Activated T-helper 1 cell treated with anti-CD3 and anti-CD28 coated beads, Interleukin-12 subunit alpha, Interleukin-12 subunit beta, Interleukin-2, Interleukin-4 antibody, amounts not matched to agents 30 ng/mL and 10 ng/mL and 1 ng/mL, durations not matched to agents 14 hours and 24 hours and 36 hours (primary cell): ENCODE results near the gene ANAPC13. TPM values are rescaled to one million over a fixed set of nuclear protein-coding genes. Genes with fewer than 3 reads are reported as not detected.

Experiments used
- DNase-seq: peaks from one replicate; pipeline ENCODE4 v3.0.0; 2021; ENCODE audit warnings: low spot score
- H3K27ac Mint-ChIP-seq: one replicate; pipeline ENCODE4 v1.8.0; 2021; ENCODE audit warnings: mild to moderate bottlenecking, mixed read lengths
- H3K27me3 Mint-ChIP-seq: one replicate; pipeline ENCODE4 v1.8.0; 2022; ENCODE audit warnings: mild to moderate bottlenecking, moderate library complexity, mixed read lengths; ENCODE audit not compliant: insufficient read depth
- H3K36me3 Mint-ChIP-seq: one replicate; pipeline ENCODE4 v1.8.0; 2021; ENCODE audit warnings: low read depth, mixed read lengths
- H3K4me1 Mint-ChIP-seq: one replicate; pipeline ENCODE4 v1.8.0; 2021; ENCODE audit warnings: low read depth, mixed read lengths
- H3K4me3 Mint-ChIP-seq: one replicate; pipeline ENCODE4 v1.8.0; 2021; ENCODE audit warnings: mild to moderate bottlenecking, moderate library complexity, mixed read lengths
- H3K9me3 Mint-ChIP-seq: one replicate; pipeline ENCODE4 v1.8.0; 2021; ENCODE audit warnings: mixed read lengths
- intact Hi-C: fragments of 100-400 bp; cut with micrococcal nuclease; formaldehyde crosslinking; loops from one replicate; pipeline ENCODE4 v1.15.1; 2024
- total RNA-seq: library from RNA; stranded (reverse); gene quantifications from 2 replicates; pipeline ENCODE4 v1.2.3, GENCODE V29; 2022

Gene ANAPC13
- total RNA-seq, 1 donor from 2014 or later: 26.8 TPM

GRCh38 chr3:134504132-134504531, 18.3 kb upstream of the ANAPC13 start:
- peaks cover 51% of the 10 kb centered on the region for H3K36me3 Mint-ChIP-seq
- intact Hi-C loops: no loop called here
- H3K4me1 Mint-ChIP-seq: no peaks in the 10 kb centered on the region
- H3K9me3 Mint-ChIP-seq: peaks cover 48% of the 10 kb centered on the region
- H3K4me3 Mint-ChIP-seq: no peak overlapping the region
- H3K27ac Mint-ChIP-seq: no peak overlapping the region
- no peak for DNase-seq
- no peaks in the 10 kb centered on the region for H3K27me3 Mint-ChIP-seq

GRCh38 chr3:134503266-134503665, 17.5 kb upstream of the ANAPC13 start:
- Mint-ChIP-seq H3K36me3 (peaks cover 44% of the 10 kb centered on the region), H3K27ac (no peak overlapping the region), H3K9me3 (peaks cover 41% of the 10 kb centered on the region), H3K4me3 (no peak overlapping the region), H3K4me1 (no peaks in the 10 kb centered on the region), H3K27me3 (no peaks in the 10 kb centered on the region)
- DNase-seq: no peak
- intact Hi-C loops: no loop called here

GRCh38 chr3:134496471-134497071, 10.8 kb upstream of the ANAPC13 start:
- Mint-ChIP-seq H3K9me3 (peaks cover 9% of the 10 kb centered on the region), H3K4me3 (no peak overlapping the region), H3K4me1 (peaks cover 28% of the 10 kb centered on the region), H3K27me3 (no peaks in the 10 kb centered on the region), H3K36me3 (peaks cover 37% of the 10 kb centered on the region), H3K27ac (no peak overlapping the region)
- intact Hi-C loops: no loop called here
- no peak for DNase-seq

- Mint-ChIP-seq H3K9me3 (peaks cover 7% of the 10 kb centered on the region), H3K4me3 (no peak overlapping the region), H3K36me3 (peaks cover 36% of the 10 kb centered on the region), H3K4me1 (peaks cover 28% of the 10 kb centered on the region), H3K27me3 (no peaks in the 10 kb centered on the region), H3K27ac (no peak overlapping the region)
- intact Hi-C loops: no loop called here
- DNase-seq: no peak
These were observed 10.2 kb upstream of the ANAPC13 start for GRCh38 chr3:134495980-134496379.

GRCh38 chr3:134494495-134494894, 8.7 kb upstream of the ANAPC13 start:
- intact Hi-C loops: no loop called here
- H3K27me3 Mint-ChIP-seq: no peaks in the 10 kb centered on the region
- no peak overlapping the region for H3K27ac Mint-ChIP-seq
- H3K4me3 Mint-ChIP-seq: no peak overlapping the region
- H3K9me3 Mint-ChIP-seq: peaks cover 3% of the 10 kb centered on the region
- peaks cover 28% of the 10 kb centered on the region for H3K4me1 Mint-ChIP-seq
- no peak for DNase-seq
- peaks cover 30% of the 10 kb centered on the region for H3K36me3 Mint-ChIP-seq

- Mint-ChIP-seq H3K36me3 (peaks cover 13% of the 10 kb centered on the region), H3K4me1 (peaks cover 47% of the 10 kb centered on the region), H3K27me3 (peaks cover 3% of the 10 kb centered on the region), H3K4me3 (peak overlapping the region; percentile 92), H3K9me3 (no peaks in the 10 kb centered on the region), H3K27ac (peak overlapping the region; percentile 82)
- no peak for DNase-seq
- intact Hi-C loops: loop anchor here (2.0 to 10.0 kb wide), 6 partner anchors 237 to 1765 kb away; partner anchors contain the start of genes NPHP3, RYK and SRPRB
These were observed 1.6 kb upstream of the ANAPC13 start for GRCh38 chr3:134487406-134487805.

GRCh38 chr3:134486577-134487041, 824 bp upstream of the ANAPC13 start:
- H3K4me3 Mint-ChIP-seq: peak overlapping the region; percentile 92
- intact Hi-C loops: loop anchor here (1.0 to 10.0 kb wide), 9 partner anchors 192 to 1764 kb away; partner anchors contain the start of genes NPHP3, PCCB, RYK and SRPRB
- no peak for DNase-seq
- peaks cover 47% of the 10 kb centered on the region for H3K4me1 Mint-ChIP-seq
- H3K9me3 Mint-ChIP-seq: no peaks in the 10 kb centered on the region
- H3K36me3 Mint-ChIP-seq: peaks cover 17% of the 10 kb centered on the region
- H3K27me3 Mint-ChIP-seq: peaks cover 3% of the 10 kb centered on the region
- peak overlapping the region; percentile 100 for H3K27ac Mint-ChIP-seq

GRCh38 chr3:134485075-134485717, 589 bp downstream of the ANAPC13 start:
- Mint-ChIP-seq H3K4me1 (peaks cover 47% of the 10 kb centered on the region), H3K4me3 (peak overlapping the region; percentile 92), H3K27ac (peak overlapping the region; percentile 100), H3K27me3 (peaks cover 3% of the 10 kb centered on the region), H3K9me3 (no peaks in the 10 kb centered on the region), H3K36me3 (peaks cover 22% of the 10 kb centered on the region)
- intact Hi-C loops: loop anchor here (1.0 to 10.0 kb wide), 4 partner anchors 317 to 1707 kb away; partner anchors contain the start of gene TOPBP1
- no peak for DNase-seq

GRCh38 chr3:134483195-134483900, 2.4 kb downstream of the ANAPC13 start:
- Mint-ChIP-seq H3K27ac (no peak overlapping the region), H3K4me1 (peaks cover 47% of the 10 kb centered on the region), H3K4me3 (peak overlapping the region; percentile 58), H3K9me3 (no peaks in the 10 kb centered on the region), H3K36me3 (peaks cover 23% of the 10 kb centered on the region), H3K27me3 (peaks cover 1% of the 10 kb centered on the region)
- intact Hi-C loops: loop anchor here (10.0 kb wide), 1 partner anchor 1039 kb away; no protein-coding TSS in a partner anchor
- no peak for DNase-seq

- H3K27ac Mint-ChIP-seq: no peak overlapping the region
These were observed 3.2 kb downstream of the ANAPC13 start for GRCh38 chr3:134482622-134483021.

GRCh38 chr3:134481166-134481565, 4.6 kb downstream of the ANAPC13 start:
- H3K27me3 Mint-ChIP-seq: peaks cover 1% of the 10 kb centered on the region
- no peak for DNase-seq
- no peaks in the 10 kb centered on the region for H3K9me3 Mint-ChIP-seq
- peaks cover 29% of the 10 kb centered on the region for H3K4me1 Mint-ChIP-seq
- intact Hi-C loops: loop anchor here (10.0 kb wide), 1 partner anchor 1036 kb away; no protein-coding TSS in a partner anchor
- no peak overlapping the region for H3K4me3 Mint-ChIP-seq
- H3K27ac Mint-ChIP-seq: no peak overlapping the region
- H3K36me3 Mint-ChIP-seq: peaks cover 36% of the 10 kb centered on the region

More at GRCh38 chr3:134482622-134483021, 3.2 kb downstream of the ANAPC13 start:
- DNase-seq: no peak
- Mint-ChIP-seq H3K4me3 (no peak overlapping the region), H3K4me1 (peaks cover 40% of the 10 kb centered on the region), H3K9me3 (no peaks in the 10 kb centered on the region), H3K36me3 (peaks cover 29% of the 10 kb centered on the region), H3K27me3 (peaks cover 1% of the 10 kb centered on the region)
- intact Hi-C loops: loop anchor here (10.0 kb wide), 1 partner anchor 1038 kb away; no protein-coding TSS in a partner anchor

GRCh38 chr3:134480546-134480945, 5.2 kb downstream of the ANAPC13 start:
- no peak for DNase-seq
- Mint-ChIP-seq H3K4me3 (no peak overlapping the region), H3K27ac (no peak overlapping the region), H3K36me3 (peaks cover 36% of the 10 kb centered on the region), H3K4me1 (peaks cover 27% of the 10 kb centered on the region), H3K27me3 (peaks cover 1% of the 10 kb centered on the region), H3K9me3 (no peaks in the 10 kb centered on the region)
- intact Hi-C loops: loop anchor here (10.0 kb wide), 1 partner anchor 1036 kb away; no protein-coding TSS in a partner anchor
